ENCODE data around the gene RBM19. TPM values are rescaled to one million over a fixed set of nuclear protein-coding genes. Genes with fewer than 3 reads are reported as not detected.

Gene RBM19
- total RNA-seq, 1 experiment from 2014 or later, result 47.2 TPM

- Mint-ChIP-seq H3K36me3 (ENCODE audit: insufficient read depth, unreplicated experiment) (no peaks in the 10 kb centered on the region), H3K4me3 (ENCODE audit: low read depth, unreplicated experiment) (no peak overlapping the region), H3K27me3 (ENCODE audit: unreplicated experiment) (no peaks in the 10 kb centered on the region), H3K9me3 (ENCODE audit: low read depth, unreplicated experiment) (no peaks in the 10 kb centered on the region), H3K27ac (ENCODE audit: unreplicated experiment) (no peak overlapping the region), H3K4me1 (ENCODE audit: low read depth, unreplicated experiment) (no peaks in the 10 kb centered on the region)
- DNase-seq, result no peak
- CTCF ChIA-PET, result no interaction called here
- intact Hi-C loops (cut with micrococcal nuclease; ENCODE audit: unreplicated experiment), result no loop called here
- BruUV-seq (replicated peaks), result no TSS peak
- TF ChIP-seq CTCF (IDR thresholded peaks at IDR 0.05; ENCODE audit: unreplicated experiment), result no peak
Observed at GRCh38 chr12:113900716-113901115, 65.4 kb downstream of the RBM19 start.

- Mint-ChIP-seq H3K9me3 (ENCODE audit: low read depth, unreplicated experiment) (no peaks in the 10 kb centered on the region), H3K27me3 (ENCODE audit: unreplicated experiment) (no peaks in the 10 kb centered on the region), H3K36me3 (ENCODE audit: insufficient read depth, unreplicated experiment) (no peaks in the 10 kb centered on the region), H3K27ac (ENCODE audit: unreplicated experiment) (no peak overlapping the region), H3K4me3 (ENCODE audit: low read depth, unreplicated experiment) (no peak overlapping the region), H3K4me1 (ENCODE audit: low read depth, unreplicated experiment) (no peaks in the 10 kb centered on the region)
- intact Hi-C loops (cut with micrococcal nuclease; ENCODE audit: unreplicated experiment), result no loop called here
- CTCF ChIA-PET, result no interaction called here
- no peak for DNase-seq
- BruUV-seq (replicated peaks), result no TSS peak
- no peak for TF ChIP-seq CTCF (IDR thresholded peaks at IDR 0.05; ENCODE audit: unreplicated experiment)
Observed at GRCh38 chr12:113899561-113900471, 66.3 kb downstream of the RBM19 start.

GRCh38 chr12:113899042-113899560 lies 67.0 kb downstream of the RBM19 start:
- Mint-ChIP-seq H3K27me3 (ENCODE audit: unreplicated experiment) (no peaks in the 10 kb centered on the region), H3K36me3 (ENCODE audit: insufficient read depth, unreplicated experiment) (no peaks in the 10 kb centered on the region), H3K27ac (ENCODE audit: unreplicated experiment) (no peak overlapping the region), H3K4me3 (ENCODE audit: low read depth, unreplicated experiment) (no peak overlapping the region), H3K4me1 (ENCODE audit: low read depth, unreplicated experiment) (no peaks in the 10 kb centered on the region), H3K9me3 (ENCODE audit: low read depth, unreplicated experiment) (no peaks in the 10 kb centered on the region)
- intact Hi-C loops (cut with micrococcal nuclease; ENCODE audit: unreplicated experiment), result no loop called here
- DNase-seq, result no peak
- CTCF ChIA-PET, result no interaction called here
- BruUV-seq (replicated peaks), result no TSS peak
- TF ChIP-seq CTCF (IDR thresholded peaks at IDR 0.05; ENCODE audit: unreplicated experiment), result no peak

GRCh38 chr12:113898466-113898865 lies 67.7 kb downstream of the RBM19 start:
- DNase-seq, result no peak
- BruUV-seq (replicated peaks), result no TSS peak
- Mint-ChIP-seq H3K27ac (ENCODE audit: unreplicated experiment) (no peak overlapping the region), H3K4me3 (ENCODE audit: low read depth, unreplicated experiment) (no peak overlapping the region), H3K36me3 (ENCODE audit: insufficient read depth, unreplicated experiment) (no peaks in the 10 kb centered on the region), H3K27me3 (ENCODE audit: unreplicated experiment) (no peaks in the 10 kb centered on the region), H3K4me1 (ENCODE audit: low read depth, unreplicated experiment) (no peaks in the 10 kb centered on the region), H3K9me3 (ENCODE audit: low read depth, unreplicated experiment) (no peaks in the 10 kb centered on the region)
- CTCF ChIA-PET, result no interaction called here
- intact Hi-C loops (cut with micrococcal nuclease; ENCODE audit: unreplicated experiment), result no loop called here
- TF ChIP-seq CTCF (IDR thresholded peaks at IDR 0.05; ENCODE audit: unreplicated experiment), result no peak

Data from Calu3 (cell line).